Measurements from ENCODE around the gene ABCB9.

DNA sequence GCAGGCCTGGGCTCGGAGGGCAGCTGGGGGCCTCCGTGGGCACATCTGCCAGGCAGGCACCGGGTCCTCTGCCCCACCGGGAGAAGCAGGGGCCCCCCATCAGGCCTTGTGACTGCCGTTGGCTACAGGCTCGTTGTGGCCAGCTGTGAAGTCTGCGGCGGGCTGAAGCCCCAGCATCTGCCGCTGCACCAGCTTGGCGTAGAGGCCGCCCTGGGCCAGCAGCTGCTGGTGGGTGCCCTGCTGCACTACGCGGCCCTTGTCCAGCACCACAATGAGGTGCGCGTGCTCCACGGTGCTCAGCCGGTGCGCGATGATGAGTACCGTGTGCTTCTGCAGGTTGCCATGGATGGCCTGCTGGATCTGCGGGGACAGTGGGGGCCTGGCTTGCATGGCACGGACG, 36.5 kb downstream of the ABCB9 start:
- TF ChIP-seq, protein P1, sequence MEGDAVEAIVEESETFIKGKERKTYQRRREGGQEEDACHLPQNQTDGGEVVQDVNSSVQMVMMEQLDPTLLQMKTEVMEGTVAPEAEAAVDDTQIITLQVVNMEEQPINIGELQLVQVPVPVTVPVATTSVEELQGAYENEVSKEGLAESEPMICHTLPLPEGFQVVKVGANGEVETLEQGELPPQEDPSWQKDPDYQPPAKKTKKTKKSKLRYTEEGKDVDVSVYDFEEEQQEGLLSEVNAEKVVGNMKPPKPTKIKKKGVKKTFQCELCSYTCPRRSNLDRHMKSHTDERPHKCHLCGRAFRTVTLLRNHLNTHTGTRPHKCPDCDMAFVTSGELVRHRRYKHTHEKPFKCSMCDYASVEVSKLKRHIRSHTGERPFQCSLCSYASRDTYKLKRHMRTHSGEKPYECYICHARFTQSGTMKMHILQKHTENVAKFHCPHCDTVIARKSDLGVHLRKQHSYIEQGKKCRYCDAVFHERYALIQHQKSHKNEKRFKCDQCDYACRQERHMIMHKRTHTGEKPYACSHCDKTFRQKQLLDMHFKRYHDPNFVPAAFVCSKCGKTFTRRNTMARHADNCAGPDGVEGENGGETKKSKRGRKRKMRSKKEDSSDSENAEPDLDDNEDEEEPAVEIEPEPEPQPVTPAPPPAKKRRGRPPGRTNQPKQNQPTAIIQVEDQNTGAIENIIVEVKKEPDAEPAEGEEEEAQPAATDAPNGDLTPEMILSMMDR (IDR thresholded peaks at IDR 0.05) = no peak
- no peak for TF ChIP-seq POLR2A (IDR thresholded peaks at IDR 0.05)
